ENCODE data around the gene ROR1.

Gene ROR1

GRCh38 chr1:63882048-63882704 is 108.4 kb downstream of the ROR1 start:
- no peak for DNase-seq (ENCODE audit: low read depth, low spot score)

- no peak for DNase-seq (ENCODE audit: low read depth, low spot score)
Observed at GRCh38 chr1:63883494-63884235, 109.8 kb downstream of the ROR1 start.

- DNase-seq (ENCODE audit: low read depth, low spot score): no peak
Observed at GRCh38 chr1:63884486-63884885, 110.7 kb downstream of the ROR1 start.

GRCh38 chr1:63885899-63886298 is 112.1 kb downstream of the ROR1 start:
- DNase-seq (ENCODE audit: low read depth, low spot score): no peak

GRCh38 chr1:63886340-63886739 is 112.5 kb downstream of the ROR1 start:
- no peak for DNase-seq (ENCODE audit: low read depth, low spot score)

- no peak for DNase-seq (ENCODE audit: low read depth, low spot score)
Observed at GRCh38 chr1:63887809-63888208, 114.0 kb downstream of the ROR1 start.

- DNase-seq (ENCODE audit: low read depth, low spot score): no peak
Observed at GRCh38 chr1:63888984-63889383, 115.2 kb downstream of the ROR1 start.

GRCh38 chr1:63890468-63890867 is 116.7 kb downstream of the ROR1 start:
- no peak for DNase-seq (ENCODE audit: low read depth, low spot score)

GRCh38 chr1:63891060-63891690 is 117.4 kb downstream of the ROR1 start:
- no peak for DNase-seq (ENCODE audit: low read depth, low spot score)

GRCh38 chr1:63892632-63893395 is 119.0 kb downstream of the ROR1 start:
- DNase-seq (ENCODE audit: low read depth, low spot score): no peak

GRCh38 chr1:63893976-63894375 is 120.2 kb downstream of the ROR1 start:
- DNase-seq (ENCODE audit: low read depth, low spot score): no peak

- DNase-seq (ENCODE audit: low read depth, low spot score): no peak
Observed at GRCh38 chr1:63894627-63895265, 120.9 kb downstream of the ROR1 start.

GRCh38 chr1:63896755-63897154 is 122.9 kb downstream of the ROR1 start:
- DNase-seq (ENCODE audit: low read depth, low spot score): no peak

GRCh38 chr1:63898428-63899196 is 124.8 kb downstream of the ROR1 start:
- no peak for DNase-seq (ENCODE audit: low read depth, low spot score)

GRCh38 chr1:63901094-63901493 is 127.3 kb downstream of the ROR1 start:
- DNase-seq (ENCODE audit: low read depth, low spot score): no peak

GRCh38 chr1:63902844-63903589 is 129.2 kb downstream of the ROR1 start:
- no peak for DNase-seq (ENCODE audit: low read depth, low spot score)

GRCh38 chr1:63903947-63904610 is 130.3 kb downstream of the ROR1 start:
- DNase-seq (ENCODE audit: low read depth, low spot score): no peak

GRCh38 chr1:63904826-63905225 is 131.0 kb downstream of the ROR1 start:
- no peak for DNase-seq (ENCODE audit: low read depth, low spot score)

- no peak for DNase-seq (ENCODE audit: low read depth, low spot score)
Observed at GRCh38 chr1:63906047-63906704, 132.4 kb downstream of the ROR1 start.
